GM10847 (cell line): ENCODE measurements around the gene FXYD6.

Experiments
- POLR2A ChIP-seq: IDR thresholded peaks from 2 replicates; pipeline ENCODE4 v1.6.1; 2011; ENCODE audit not compliant: insufficient read length; ENCODE audit errors: extremely low read depth

Gene FXYD6

DNA sequence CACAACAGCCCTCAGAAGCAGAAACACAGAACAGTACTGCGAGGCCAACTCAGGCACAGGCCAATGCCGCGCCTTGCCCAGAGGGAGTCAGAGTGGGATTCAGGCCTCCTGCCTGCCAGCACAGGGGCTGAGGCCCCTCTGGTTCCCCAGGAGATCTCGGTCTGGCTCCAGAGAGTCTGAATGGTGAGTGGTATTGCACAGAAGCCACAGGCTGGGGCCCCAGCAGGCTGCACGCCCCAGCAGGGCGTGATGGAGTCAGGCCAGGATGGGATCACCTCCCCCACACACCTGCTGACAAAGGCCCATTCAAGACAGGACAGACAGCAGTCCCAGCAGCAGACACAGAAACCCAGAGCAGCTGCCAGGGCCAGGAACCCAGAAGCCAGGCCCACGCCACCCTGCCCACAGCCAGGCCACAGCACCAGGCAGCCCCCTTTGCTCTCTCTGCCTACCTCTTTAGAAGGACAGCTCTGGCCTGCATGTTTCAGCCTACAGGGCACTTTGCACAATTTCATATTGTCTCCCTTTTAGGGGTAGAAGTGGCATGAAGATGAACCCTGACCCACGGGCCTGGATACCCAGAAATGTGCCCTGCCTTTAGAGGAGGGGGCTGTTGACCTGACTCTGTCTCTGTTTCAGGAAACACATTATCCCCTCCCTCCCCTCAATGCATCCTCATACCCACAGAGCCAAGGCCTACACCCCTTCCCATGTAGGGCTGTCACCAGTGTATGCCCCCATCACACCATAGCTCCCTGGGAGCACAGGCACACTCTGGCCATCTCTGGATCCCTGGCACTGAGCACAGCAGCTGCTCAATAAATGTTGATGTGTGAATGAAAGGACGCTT is 6.1 kb downstream of the FXYD6 start:
- TF ChIP-seq POLR2A, result no peak

DNA sequence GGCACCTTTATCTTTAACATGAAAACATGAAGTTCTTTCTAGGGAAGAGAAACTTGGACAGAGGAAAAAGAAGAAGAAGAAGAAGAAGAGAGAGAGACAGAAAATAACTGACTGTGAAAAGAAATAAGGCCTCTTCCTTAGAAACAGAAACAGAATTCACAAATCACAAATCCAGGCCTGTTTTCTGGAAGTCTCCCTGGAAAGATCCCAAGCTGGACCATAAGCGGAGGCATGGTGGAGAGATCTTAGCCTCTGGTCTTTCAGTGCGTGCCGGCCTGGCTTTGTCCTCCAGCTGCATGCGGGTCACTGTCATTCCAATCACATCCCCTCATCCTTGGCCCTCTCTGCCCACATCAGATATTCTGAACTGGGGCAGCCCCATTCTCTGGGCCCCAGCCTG is 6.9 kb downstream of the FXYD6 start:
- TF ChIP-seq POLR2A, result no peak

DNA sequence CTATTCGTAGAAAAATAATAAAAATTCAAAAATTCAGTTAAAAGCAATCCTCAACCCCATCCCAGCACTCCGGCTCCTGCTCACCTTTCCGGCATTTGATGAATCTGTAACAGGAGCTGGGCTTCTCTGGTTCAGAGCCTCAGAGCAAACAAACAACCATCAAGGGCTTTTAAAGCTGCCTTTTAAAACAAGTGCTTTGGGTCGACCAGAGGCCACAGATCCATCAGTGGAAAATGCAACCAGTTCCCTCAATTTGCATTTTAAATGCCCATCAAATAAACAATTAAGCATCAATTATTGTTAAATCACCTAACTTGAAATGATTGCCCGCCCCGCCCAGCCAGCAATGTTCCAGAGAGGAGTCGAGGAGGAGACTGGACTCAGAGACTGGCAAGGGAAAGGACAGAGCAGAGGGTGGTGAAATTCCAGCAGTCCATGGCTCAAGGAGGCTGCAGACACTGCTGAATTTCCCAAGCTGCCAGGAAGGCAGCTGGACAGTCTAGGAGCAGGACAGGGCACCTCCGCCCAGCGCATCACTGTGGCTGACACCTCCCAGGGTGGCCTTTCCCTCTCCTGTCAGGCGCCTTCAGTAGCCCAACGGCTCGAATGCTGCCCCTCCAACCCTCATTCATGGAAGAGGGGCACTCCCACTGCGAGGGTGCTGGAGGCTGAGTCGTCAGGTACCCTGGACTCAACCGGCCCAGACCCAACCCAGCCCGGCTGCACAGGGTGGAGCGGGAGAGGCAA is 7.5 kb downstream of the FXYD6 start:
- TF ChIP-seq POLR2A, result no peak

DNA sequence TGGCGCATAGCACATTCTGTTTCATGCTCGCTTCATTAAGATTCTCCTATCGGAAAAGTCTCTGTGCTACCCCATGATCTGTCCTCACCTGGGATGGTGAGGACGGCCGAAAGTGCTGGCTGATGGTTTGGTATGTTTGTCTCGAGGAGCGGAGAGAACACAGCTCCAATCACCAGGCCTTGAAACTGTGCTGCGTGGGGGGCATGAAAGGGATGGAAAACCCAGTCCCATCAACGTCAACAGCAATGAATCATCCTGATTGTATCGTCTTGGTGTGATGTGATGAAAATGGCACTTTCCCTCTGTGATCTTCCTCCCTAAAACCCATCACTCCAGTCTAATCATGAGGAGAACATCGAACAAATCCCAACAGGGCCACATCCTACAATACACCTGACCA is 8.4 kb downstream of the FXYD6 start:
- TF ChIP-seq POLR2A, result no peak

DNA sequence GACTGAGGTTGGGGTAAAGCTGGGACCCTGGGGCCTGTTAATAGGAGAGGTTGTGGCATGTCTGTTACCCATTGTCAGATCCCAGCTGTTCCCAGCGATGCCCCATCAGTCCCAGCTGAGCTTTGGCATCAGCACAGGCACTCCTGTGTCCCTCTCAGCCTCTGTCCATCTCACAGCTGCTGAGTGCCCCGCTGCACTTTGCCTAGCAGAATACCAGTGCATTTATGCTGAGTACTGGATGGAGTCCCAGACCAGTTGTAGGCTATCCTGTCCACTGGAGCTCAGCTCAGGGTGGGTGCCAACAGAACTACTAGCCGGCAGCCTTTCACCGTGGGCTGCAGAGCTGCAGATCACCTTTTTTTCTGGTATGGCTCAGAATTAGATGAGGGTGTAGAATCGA is 9.9 kb downstream of the FXYD6 start:
- no peak for TF ChIP-seq POLR2A

DNA sequence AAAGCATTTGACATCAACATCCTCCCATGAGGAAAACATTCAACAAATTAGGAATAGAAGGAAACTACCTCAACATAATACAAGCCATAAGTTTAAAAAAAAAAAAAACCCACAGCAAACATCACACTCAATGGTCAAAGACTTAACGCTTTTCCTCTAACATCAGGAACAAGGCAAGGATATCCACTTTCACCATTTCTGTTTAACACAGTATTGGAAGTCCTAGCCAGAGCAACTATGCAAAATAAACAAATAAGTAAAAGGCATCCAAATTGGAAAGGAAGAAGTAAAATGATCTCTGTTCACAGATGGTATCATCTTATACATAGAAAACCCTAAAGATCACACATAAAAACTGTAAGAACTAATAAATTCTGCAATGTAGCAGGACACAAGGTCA is 13.1 kb downstream of the FXYD6 start:
- no peak for TF ChIP-seq POLR2A

DNA sequence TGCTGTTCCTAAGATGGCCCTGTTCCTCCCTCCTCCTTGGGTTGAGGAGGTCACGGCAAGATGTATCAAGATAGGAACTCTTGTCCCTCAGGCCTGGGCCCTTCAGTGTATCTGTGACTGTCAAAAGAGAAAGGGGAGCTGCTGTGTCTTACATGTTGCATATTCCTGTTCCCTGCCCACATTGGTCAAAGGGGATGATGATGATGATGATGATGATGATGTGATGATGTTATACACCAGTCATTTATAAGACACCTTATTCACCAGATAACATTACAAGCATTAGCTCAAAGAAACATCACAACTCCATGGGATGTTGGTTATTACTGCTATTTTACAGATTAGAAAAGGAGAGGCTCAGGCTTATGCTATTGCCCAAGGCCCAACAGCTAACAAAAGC is 13.7 kb downstream of the FXYD6 start:
- no peak for TF ChIP-seq POLR2A

DNA sequence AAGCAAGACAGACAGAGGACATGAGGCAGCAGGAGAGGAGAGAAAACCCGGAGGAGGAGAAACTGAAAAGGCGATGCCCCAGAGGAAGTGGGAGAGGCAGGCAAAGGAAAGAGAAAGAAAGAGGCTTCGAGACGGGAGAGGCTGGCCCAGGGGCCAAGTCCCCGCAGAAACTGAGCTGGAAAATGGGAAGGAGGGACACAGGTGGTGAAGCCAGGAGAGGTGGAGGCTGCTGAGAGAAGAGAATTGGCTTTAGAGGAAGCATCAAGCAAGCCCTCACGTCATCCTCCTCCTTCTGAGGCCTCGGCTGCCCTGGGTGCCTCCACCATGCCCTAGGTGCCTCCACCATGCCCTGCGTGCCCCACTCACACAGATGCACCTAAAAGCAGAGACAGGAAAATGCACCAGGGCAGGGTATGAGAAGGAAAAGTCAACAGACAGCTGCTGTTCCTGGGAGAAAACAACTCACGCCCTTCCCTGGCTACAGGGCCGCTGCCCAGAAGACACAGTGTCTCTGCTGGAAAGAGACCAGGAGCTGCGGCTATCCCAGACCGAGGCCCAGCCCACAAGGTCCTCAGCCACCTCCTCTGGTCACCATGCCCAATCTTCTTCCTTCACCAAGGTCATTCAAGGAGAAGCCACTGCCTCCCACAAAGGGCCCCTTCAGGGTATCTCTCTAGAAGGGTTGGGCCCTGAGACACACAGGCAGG is 14.3 kb downstream of the FXYD6 start:
- no peak for TF ChIP-seq POLR2A

DNA sequence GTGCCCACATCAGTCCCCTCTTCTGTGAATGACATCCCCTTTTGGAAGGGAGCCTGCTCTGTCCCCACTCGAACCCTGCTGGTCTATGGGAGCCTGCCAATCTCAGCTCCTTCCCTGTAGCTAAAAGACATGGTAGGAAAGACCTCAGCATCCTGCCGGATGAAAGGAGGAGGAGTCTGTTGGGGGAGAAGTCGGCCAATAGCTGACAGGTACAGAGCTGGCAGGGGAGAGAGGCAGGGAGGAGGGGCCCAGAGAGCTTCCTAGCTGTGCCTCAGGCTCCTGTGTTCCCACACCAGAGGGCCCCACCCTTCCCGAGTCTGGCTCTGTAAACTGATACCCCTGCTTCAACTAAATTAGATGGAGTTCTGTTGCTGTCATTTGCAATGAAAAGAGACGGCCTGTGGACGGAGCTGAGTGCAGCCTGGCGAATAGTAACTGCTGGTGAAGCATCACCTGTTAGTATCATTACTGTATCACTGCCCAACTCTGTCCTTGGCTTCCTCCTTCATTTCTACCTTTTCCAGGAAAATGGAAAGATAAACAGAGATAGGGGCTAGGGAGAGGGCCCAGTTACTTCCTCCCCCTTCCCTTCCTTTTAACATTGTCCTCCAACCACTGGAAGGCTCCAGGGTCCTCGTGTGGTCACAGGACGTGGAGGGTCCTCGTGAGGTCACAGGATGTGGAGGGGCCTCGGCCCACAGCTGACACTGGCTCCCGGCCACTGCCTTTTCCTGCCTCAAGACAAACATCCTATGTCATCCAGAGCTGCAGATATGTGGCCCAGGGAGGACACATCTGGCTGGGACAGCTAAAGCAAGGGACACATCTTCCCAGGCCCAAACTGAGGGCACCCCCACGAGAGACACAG is 15.1 kb downstream of the FXYD6 start:
- no peak for TF ChIP-seq POLR2A

DNA sequence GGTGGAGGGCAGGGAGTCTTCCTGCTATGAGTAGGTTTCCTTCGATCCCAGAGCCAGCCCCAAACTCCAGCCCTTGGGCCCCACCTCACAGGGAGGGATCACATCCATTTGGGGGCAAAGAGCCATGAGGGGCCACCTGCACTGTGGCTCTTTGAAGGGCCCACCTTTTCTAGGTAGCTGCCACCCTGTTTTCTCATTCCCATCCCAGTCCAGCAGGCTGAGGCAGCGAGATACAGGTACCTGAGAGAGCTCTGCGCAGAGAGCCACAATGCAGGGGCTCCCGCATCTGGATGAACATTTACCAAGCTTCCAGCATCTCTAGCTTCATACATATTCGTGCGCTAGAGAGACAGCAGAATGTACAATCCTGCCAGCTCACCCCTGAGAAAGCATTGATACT is 16.3 kb downstream of the FXYD6 start:
- no peak for TF ChIP-seq POLR2A

DNA sequence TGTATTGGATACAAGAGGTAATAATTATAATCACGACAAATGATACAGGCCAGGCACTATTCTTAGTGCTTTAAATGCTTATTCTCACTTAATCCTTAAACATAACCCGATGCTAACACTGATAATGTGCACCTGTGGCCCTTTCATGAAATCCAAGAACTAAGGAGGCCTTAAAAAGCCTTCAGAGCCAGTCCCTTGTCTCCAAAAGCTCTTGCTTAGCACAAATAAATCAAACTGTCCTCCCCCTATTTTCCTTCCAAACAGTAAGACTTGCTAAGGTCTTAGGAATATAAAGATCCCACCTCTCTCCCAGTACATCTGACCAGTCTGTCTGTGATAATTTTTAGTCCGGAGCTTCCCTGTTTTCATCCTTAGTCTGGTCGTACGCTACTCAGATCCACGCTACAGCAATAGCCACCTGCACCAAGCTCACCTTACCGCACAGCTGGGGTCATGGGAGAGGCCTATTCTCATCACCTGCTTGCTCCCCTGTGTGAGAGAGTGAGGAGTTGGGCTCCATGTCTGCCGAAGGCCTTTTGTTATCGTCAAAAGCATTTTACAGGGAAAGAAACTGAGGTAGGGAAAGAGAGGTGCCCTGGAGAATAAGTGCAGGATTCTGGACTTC is 16.9 kb downstream of the FXYD6 start:
- no peak for TF ChIP-seq POLR2A

DNA sequence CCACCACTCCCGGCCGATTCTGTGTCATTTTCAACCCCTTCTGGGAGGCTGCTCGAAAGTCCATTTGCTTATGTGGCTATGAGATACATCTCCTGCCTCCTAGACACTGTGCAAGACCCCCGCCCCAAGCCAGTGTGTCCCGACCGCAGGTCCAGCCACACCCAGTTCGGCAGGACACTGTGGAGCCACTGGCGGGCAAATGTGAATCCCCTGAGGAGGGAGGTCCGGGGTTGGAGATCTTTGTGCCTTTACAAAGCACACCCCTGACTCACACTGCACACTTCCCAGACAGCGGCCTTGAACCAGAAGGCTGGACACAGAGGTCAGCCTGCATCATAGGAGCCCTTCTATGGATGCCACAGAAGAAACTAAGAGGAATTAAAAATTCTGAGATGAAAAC is 17.4 kb downstream of the FXYD6 start:
- TF ChIP-seq POLR2A, result no peak

DNA sequence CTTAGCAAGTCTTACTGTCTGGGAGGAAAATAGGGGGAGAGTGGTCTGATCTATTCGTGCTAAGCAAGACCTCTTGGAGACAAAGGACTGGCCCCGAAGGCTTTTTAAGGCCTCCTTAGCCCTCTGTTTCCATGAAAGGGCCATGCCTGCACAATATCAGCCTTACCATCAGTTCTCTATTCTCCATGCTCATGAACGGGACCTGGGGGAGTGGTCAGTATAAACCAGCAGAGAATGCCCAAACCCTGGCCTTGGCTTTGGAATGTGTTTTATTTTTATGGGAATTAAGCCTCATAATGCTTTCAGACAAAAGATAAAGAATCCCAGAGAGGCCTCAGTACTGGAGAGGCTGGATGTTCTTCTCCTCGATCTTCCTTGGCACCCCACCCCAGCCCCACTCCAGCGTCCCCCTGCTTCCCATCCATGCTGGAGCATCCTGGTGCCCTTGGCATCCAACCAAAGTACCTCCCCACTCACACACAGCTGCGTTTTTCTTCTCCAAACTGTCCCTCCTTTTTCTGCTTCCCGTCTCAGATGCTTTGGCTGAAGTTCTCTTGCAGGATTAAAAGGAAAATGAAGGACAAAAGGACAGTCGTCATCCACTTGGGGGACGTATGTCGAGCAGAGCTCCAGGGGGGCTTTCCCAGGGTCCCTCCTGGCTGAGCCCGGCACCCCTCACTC is 18.6 kb downstream of the FXYD6 start:
- no peak for TF ChIP-seq POLR2A
